Keratinocyte (primary cell): ENCODE results near the gene RET. TPM values are rescaled to one million over a fixed set of nuclear protein-coding genes. Genes with fewer than 3 reads are reported as not detected.
A peak's percentile ranks its signal among the peaks of the same experiment; 100 is the strongest.

ENCODE experiments used
- DNase-seq: peaks from one replicate; pipeline ENCODE4 v3.0.0-alpha.2; 2011; ENCODE audit warnings: low read depth, missing footprints, low spot score
- FAIRE-seq: peaks from 2 replicates; lab custom pipeline; 2011; peaks lifted over from hg19 to GRCh38; lab: Jason Lieb, UNC
- H2AFZ ChIP-seq: 2 replicates; pipeline ENCODE4 v1.6.0; 2012; ENCODE audit warnings: low read length, control low read depth, inconsistent platforms; ENCODE audit not compliant: control insufficient read depth
- H3K27ac ChIP-seq: 2 replicates; pipeline ENCODE4 v1.5.1; 2011; ENCODE audit warnings: low read length; ENCODE audit not compliant: control insufficient read depth, insufficient read depth
- H3K27me3 ChIP-seq: 3 replicates; pipeline ENCODE4 v1.6.0; 2011; ENCODE audit warnings: low read length; ENCODE audit not compliant: control insufficient read depth, insufficient read depth; ENCODE audit errors: extremely low read depth
- H3K36me3 ChIP-seq, 2 experiments: 2 replicates in 1 of 2; 3 replicates in 1 of 2; pipeline ENCODE4 v1.5.1; 2011; ENCODE audit warnings: low read length in 2 of 2, mild to moderate bottlenecking in 1 of 2; ENCODE audit not compliant: control insufficient read depth in 2 of 2, insufficient read depth in 2 of 2; ENCODE audit errors: extremely low read depth in 1 of 2
- H3K4me1 ChIP-seq: 3 replicates; pipeline ENCODE4 v1.5.1; 2011; ENCODE audit warnings: low read length; ENCODE audit not compliant: control insufficient read depth, insufficient read depth; ENCODE audit errors: extremely low read depth
- H3K4me2 ChIP-seq: 3 replicates; pipeline ENCODE4 v1.6.0; 2011; ENCODE audit warnings: low read depth, low read length; ENCODE audit not compliant: control insufficient read depth, insufficient read depth; ENCODE audit errors: extremely low read depth
- H3K4me3 ChIP-seq, 3 experiments: fragments of 200-600 bp in 1 of 3; sonication (generic) in 1 of 3; 2 replicates in 2 of 3; 3 replicates in 1 of 3; pipeline ENCODE4 v1.5.1; 2011 to 2016; ENCODE audit warnings: low read length in 3 of 3, mild to moderate bottlenecking in 3 of 3, control low read depth in 2 of 3, inconsistent platforms in 1 of 3, low read depth in 1 of 3, mixed read lengths in 1 of 3, mixed run types in 1 of 3, moderate library complexity in 1 of 3; ENCODE audit not compliant: control insufficient read depth in 2 of 3, insufficient read depth in 2 of 3; ENCODE audit errors: extremely low read depth in 1 of 3
- H3K79me2 ChIP-seq: 2 replicates; pipeline ENCODE4 v1.6.0; 2012; ENCODE audit warnings: low read length; ENCODE audit not compliant: control insufficient read depth, insufficient read depth
- H3K9ac ChIP-seq: 3 replicates; pipeline ENCODE4 v1.6.0; 2011; ENCODE audit warnings: low read length; ENCODE audit not compliant: control insufficient read depth, insufficient read depth; ENCODE audit errors: extremely low read depth
- H3K9me1 ChIP-seq: 3 replicates; pipeline ENCODE4 v1.6.0; 2011; ENCODE audit warnings: low read length; ENCODE audit not compliant: control insufficient read depth, insufficient read depth; ENCODE audit errors: extremely low read depth
- H3K9me3 ChIP-seq: 2 replicates; pipeline ENCODE4 v1.5.1; 2012; ENCODE audit warnings: low read depth, low read length; ENCODE audit not compliant: control insufficient read depth
- H4K20me1 ChIP-seq: 3 replicates; pipeline ENCODE4 v1.6.0; 2011; ENCODE audit warnings: low read length; ENCODE audit not compliant: control insufficient read depth, insufficient read depth; ENCODE audit errors: extremely low read depth
- CTCF ChIP-seq, 3 experiments: IDR thresholded peaks in 1 of 3; conservative IDR thresholded peaks in 1 of 3; optimal IDR thresholded peaks in 1 of 3; 2 replicates in 2 of 3; 3 replicates in 1 of 3; pipeline versions ENCODE3 to v1.5.1; 2011; ENCODE audit warnings: low read length in 3 of 3, mild to moderate bottlenecking in 3 of 3, moderate library complexity in 2 of 3, control low read depth in 1 of 3, inconsistent platforms in 1 of 3; ENCODE audit not compliant: insufficient read depth in 2 of 3; ENCODE audit errors: extremely low read depth in 1 of 3
- EZH2 ChIP-seq: IDR thresholded peaks from one replicate; pipeline ENCODE4 v1.6.1; 2012; ENCODE audit warnings: inconsistent platforms, mild to moderate bottlenecking, low read length, moderate library complexity
- dilution Hi-C: fragments of 300-500 bp; cut with MboI; formaldehyde crosslinking; loops from one replicate; pipeline ENCODE4 v1.7.0; 2020; ENCODE audit warnings: low sequenced_read_pairs; ENCODE audit not compliant: extremely low pct_ligation_motif_present
- polyA plus RNA-seq, 5 experiments: library from polyadenylated mRNA; depleted of rRNA in 3 of 5; stranded (reverse) in 3 of 5; stranded (forward) in 1 of 5; unstranded in 1 of 5; fragments of >200 nt; gene quantifications; 1 replicate in 1 of 5; 2 replicates in 3 of 5; 3 replicates in 1 of 5; pipeline versions ENCODE4 v1.2.1 to v1.2.3, GENCODE V29; 2011 to 2012; ENCODE audit warnings: missing spikeins in 2 of 5, low read depth in 1 of 5, low replicate concordance in 1 of 5

The RET gene
- polyA plus RNA-seq, 1 donor (not counting 4 experiments of a cell fraction or from before 2014, with no cell fraction given), result 0.21 TPM

GRCh38 chr10:43074827-43075611, 1.9 kb upstream of the RET start:
- dilution Hi-C loops, result no loop called here
- H3K27me3 ChIP-seq, result peaks cover 34% of the 10 kb centered on the region
- FAIRE-seq, result no peak

GRCh38 chr10:43075612-43076003, 1.3 kb upstream of the RET start:
- no peak for DNase-seq
- Histone ChIP-seq H3K27ac (no peak overlapping the region), H3K79me2 (no peaks in the 10 kb centered on the region), H3K4me1 (no peaks in the 10 kb centered on the region), H3K9me3 (no peaks in the 10 kb centered on the region), H3K27me3 (peaks cover 31% of the 10 kb centered on the region), H4K20me1 (no peaks in the 10 kb centered on the region), H3K36me3 (no peaks in the 10 kb centered on the region), H3K4me3 (no peak overlapping the region), H3K9ac (no peak overlapping the region), H3K4me2 (no peak overlapping the region), H2AFZ (no peak overlapping the region), H3K9me1 (no peaks in the 10 kb centered on the region)
- dilution Hi-C loops, result no loop called here
- FAIRE-seq, result no peak
- TF ChIP-seq CTCF (optimal IDR thresholded peaks at IDR 0.05 in 1 of 3, IDR thresholded peaks at IDR 0.05 in 1 of 3, conservative IDR thresholded peaks at IDR 0.05 in 1 of 3; ENCODE audit: extremely low read depth in 1 of 3, insufficient read depth in 2 of 3, low read length in 3 of 3) (peak; percentile 36 to 47 (median 42)), EZH2 (no peak)

More at GRCh38 chr10:43074827-43075611, 1.9 kb upstream of the RET start:
- H3K9me1 ChIP-seq, result no peaks in the 10 kb centered on the region
- H4K20me1 ChIP-seq, result no peaks in the 10 kb centered on the region
- no peak overlapping the region for H3K4me2 ChIP-seq
- H2AFZ ChIP-seq, result no peak overlapping the region
- no peaks in the 10 kb centered on the region for H3K36me3 ChIP-seq
- no peak overlapping the region for H3K9ac ChIP-seq
- no peak for DNase-seq
- no peaks in the 10 kb centered on the region for H3K79me2 ChIP-seq
- no peaks in the 10 kb centered on the region for H3K9me3 ChIP-seq
- no peak for TF ChIP-seq CTCF (optimal IDR thresholded peaks at IDR 0.05 in 1 of 3, IDR thresholded peaks at IDR 0.05 in 1 of 3, conservative IDR thresholded peaks at IDR 0.05 in 1 of 3; ENCODE audit: extremely low read depth in 1 of 3, insufficient read depth in 2 of 3, low read length in 3 of 3)
- TF ChIP-seq EZH2, result no peak
- H3K4me3 ChIP-seq, result no peak overlapping the region
- no peaks in the 10 kb centered on the region for H3K4me1 ChIP-seq
- H3K27ac ChIP-seq, result no peak overlapping the region
